Measurements from ENCODE around the gene PKP3. TPM values are rescaled to one million over a fixed set of nuclear protein-coding genes. Genes with fewer than 3 reads are reported as not detected.

PKP3 gene
- total RNA-seq, 1 donor from 2014 or later, result 0.52 TPM

DNA sequence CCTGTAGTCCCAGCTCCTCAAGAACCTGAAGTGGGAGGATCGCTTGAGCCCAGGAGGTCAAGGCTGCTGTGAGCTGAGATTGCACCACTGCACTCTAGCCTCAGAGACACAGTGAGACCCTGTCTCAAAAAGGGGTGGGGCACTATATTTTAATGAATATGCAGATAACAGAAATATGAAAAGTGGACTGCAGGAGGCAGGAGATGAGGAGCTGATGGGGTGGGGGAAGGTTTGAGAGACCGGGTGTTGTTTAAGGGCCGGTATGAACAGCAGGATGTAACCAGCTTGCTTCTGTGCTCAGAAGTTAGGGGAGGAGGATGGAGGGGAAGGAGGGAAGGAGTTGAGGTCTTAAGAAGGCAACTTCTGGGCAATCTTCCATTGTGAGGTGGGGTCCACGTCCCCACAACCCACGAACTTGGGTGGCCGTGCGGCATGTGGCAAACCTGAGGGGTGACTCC lies 26.0 kb upstream of the PKP3 start:
- intact Hi-C loops (cut with micrococcal nuclease), result no loop called here
- TF ChIP-seq, protein P1, sequence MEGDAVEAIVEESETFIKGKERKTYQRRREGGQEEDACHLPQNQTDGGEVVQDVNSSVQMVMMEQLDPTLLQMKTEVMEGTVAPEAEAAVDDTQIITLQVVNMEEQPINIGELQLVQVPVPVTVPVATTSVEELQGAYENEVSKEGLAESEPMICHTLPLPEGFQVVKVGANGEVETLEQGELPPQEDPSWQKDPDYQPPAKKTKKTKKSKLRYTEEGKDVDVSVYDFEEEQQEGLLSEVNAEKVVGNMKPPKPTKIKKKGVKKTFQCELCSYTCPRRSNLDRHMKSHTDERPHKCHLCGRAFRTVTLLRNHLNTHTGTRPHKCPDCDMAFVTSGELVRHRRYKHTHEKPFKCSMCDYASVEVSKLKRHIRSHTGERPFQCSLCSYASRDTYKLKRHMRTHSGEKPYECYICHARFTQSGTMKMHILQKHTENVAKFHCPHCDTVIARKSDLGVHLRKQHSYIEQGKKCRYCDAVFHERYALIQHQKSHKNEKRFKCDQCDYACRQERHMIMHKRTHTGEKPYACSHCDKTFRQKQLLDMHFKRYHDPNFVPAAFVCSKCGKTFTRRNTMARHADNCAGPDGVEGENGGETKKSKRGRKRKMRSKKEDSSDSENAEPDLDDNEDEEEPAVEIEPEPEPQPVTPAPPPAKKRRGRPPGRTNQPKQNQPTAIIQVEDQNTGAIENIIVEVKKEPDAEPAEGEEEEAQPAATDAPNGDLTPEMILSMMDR (IDR thresholded peaks at IDR 0.05; ENCODE audit: borderline replicate concordance), result no peak
- no peaks in the 10 kb centered on the region for H3K36me3 ChIP-seq
- no peak overlapping the region for H3K4me3 ChIP-seq
- no peak overlapping the region for H3K27ac ChIP-seq (replicated peaks)
- no peak for DNase-seq
- peaks cover 11% of the 10 kb centered on the region for H3K4me1 ChIP-seq
- no peaks in the 10 kb centered on the region for H3K9me3 ChIP-seq (replicated peaks)
- H3K27me3 ChIP-seq (ENCODE audit: low read depth), result peaks cover 82% of the 10 kb centered on the region

DNA sequence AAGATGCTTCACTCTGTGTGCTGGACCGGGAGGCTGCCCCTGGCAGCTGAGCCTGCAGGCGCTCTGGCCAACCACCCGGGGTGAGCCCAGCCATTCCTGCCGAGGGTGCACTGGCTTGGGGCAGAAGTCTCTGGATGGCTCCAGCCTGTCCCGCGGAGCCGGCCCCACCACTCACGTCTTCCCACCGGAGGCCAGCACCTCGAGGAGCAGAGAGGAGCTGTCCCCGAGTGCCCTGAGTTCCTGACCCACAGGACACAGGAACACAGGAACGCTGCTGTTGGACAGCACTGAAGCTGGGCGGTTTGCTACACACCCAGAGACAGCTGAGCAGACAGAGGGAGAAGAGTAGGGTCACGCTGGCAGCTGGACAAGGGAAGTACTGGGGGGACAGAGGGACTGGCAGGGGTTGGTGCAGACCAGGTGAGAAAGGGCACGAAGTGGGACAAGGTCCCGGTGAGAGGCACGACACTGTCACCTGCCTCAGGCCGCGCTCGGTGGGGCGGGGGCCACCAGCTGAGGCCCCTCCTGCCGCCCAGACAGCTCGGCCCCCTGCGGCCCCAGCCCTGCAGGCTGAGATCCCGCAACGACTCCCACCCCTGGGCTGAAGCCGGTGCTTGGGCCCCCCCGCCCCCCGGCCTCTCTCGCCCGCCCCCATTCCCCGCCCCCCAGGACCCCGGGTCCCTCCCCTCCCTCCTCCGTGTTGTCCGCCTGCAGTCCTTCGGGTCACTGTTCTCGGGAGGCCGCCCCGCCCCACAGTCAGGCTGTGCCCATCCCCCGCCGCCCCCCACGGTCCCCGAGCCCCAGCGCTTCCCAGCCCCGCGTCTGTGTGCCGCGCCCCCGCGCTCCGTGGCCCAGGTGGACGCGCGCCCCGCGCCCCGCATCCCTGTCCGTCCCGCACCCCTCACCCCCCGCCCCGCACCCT lies 25.3 kb upstream of the PKP3 start:
- TF ChIP-seq, protein P1 (IDR thresholded peaks at IDR 0.05; ENCODE audit: borderline replicate concordance), result no peak
- intact Hi-C loops (cut with micrococcal nuclease), result no loop called here
- no peaks in the 10 kb centered on the region for H3K9me3 ChIP-seq (replicated peaks)
- no peak overlapping the region for H3K27ac ChIP-seq (replicated peaks)
- H3K36me3 ChIP-seq, result no peaks in the 10 kb centered on the region
- DNase-seq, result peak; percentile 13
- peaks cover 11% of the 10 kb centered on the region for H3K4me1 ChIP-seq
- H3K27me3 ChIP-seq (ENCODE audit: low read depth), result peaks cover 87% of the 10 kb centered on the region
- peak overlapping the region; percentile 48 for H3K4me3 ChIP-seq

DNA sequence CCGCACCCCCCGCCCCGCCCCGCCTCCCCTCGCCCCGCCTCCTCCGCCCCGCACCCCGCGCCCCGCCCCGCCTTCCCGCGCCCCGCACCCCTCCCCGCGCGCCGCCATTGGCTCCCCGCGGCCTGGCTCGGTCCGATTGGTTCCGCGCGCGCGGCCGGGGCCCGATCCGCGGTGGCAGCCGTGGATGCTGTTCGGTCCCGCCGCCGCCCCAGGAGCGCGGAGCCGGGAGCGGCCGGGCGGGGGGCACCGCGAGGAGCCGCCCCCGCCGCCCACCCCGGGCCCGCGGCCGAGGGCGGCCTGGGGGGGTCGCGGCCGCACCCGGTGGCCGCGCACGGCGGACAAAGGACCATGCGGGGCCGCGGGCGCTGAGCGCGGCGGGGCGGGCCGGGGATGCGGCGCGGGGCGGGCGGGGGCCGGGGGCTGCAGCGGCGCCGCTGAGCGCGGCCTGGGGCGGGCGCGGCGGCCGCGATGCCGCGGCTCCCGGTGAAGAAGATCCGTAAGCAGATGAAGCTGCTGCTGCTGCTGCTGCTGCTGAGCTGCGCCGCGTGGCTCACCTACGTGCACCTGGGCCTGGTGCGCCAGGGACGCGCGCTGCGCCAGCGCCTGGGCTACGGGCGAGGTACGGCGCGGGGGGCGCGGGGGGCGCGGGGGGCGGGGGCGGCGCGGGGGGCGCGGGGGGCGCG lies 24.5 kb upstream of the PKP3 start, which contains the start of gene B4GALNT4:
Gene B4GALNT4, plus strand, starts transcription at position 164 of the 683 bp plus-strand sequence. Its CDS starts 305 bp downstream, at position 469.
- DNase-seq, result peak; percentile 22
- Histone ChIP-seq H3K27me3 (ENCODE audit: low read depth) (peaks cover 82% of the 10 kb centered on the region), H3K4me1 (peaks cover 11% of the 10 kb centered on the region), H3K9me3 (replicated peaks) (no peaks in the 10 kb centered on the region), H3K27ac (replicated peaks) (no peak within 1 kb of the TSS), H3K4me3 (peak within 1 kb of the TSS; percentile 48), H3K36me3 (no peaks in the 10 kb centered on the region)
- intact Hi-C loops (cut with micrococcal nuclease), result no loop called here
- TF ChIP-seq, protein P1 (IDR thresholded peaks at IDR 0.05; ENCODE audit: borderline replicate concordance), result no peak

DNA sequence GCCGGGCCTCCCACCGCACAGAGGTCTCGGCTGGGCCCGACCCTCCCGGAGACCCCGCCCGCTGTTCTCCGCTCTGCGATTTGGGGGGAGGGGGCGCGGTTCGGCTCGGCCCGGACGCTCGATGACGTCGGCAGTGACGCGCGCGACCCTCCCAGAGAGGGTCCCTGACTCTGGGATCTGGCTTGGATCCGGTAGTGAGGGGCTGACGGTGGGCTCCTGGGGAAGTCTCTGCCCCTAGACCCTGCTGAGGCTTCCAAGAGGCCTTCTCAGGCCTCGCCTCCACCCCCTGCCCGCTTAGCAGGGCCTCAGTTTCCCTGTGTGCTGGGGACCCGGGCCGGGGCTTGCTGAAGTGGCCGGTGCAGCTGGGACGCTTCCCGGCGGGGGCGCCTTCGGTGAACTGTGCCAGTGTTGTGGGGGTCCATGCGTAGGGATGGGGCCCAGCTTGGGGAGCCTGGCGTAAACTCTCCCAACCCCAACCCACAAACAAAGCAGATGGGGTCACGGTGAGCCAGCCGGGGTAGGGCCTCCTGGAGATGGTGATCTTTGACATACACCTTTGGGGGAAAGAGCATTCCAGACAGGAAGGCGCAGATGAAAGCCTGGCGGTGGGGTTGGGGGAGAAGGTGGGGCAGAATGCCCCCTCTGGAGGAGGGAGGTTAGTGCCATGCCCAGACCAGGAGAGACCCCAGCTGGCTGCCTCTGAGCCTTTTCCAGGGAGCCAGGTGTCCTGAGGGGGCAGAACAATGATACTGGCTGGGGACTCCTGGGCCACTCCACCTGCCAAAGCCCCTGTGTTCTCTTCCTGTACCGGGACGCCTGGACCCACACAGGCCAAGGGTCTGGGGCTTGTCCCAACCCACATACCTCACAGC lies 23.7 kb upstream of the PKP3 start:
- H3K4me1 ChIP-seq, result peaks cover 11% of the 10 kb centered on the region
- no peak overlapping the region for H3K27ac ChIP-seq (replicated peaks)
- H3K27me3 ChIP-seq (ENCODE audit: low read depth), result peaks cover 74% of the 10 kb centered on the region
- no peak overlapping the region for H3K4me3 ChIP-seq
- TF ChIP-seq, protein P1 (IDR thresholded peaks at IDR 0.05; ENCODE audit: borderline replicate concordance), result no peak
- H3K9me3 ChIP-seq (replicated peaks), result no peaks in the 10 kb centered on the region
- no peaks in the 10 kb centered on the region for H3K36me3 ChIP-seq
- DNase-seq, result no peak
- intact Hi-C loops (cut with micrococcal nuclease), result no loop called here

DNA sequence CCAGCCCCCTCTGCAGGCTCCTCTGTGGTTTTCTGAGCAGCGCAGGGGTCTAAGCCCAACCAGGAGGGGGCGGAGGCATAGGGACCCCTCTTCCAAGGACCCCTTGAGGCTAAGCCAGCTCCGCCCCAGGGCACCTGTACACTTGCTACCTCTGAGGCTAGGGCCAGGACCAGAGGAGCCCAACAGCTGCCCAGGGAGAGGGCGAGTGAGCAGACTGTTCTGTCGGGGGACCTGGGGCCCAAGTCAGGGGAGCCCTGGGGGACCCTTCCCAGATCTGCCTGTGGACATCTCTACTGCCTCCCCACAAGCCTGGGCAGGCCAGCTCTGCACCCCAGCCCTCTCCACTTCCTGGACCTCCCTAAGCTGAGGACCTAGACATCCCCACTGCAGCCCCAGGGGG lies 23.0 kb upstream of the PKP3 start:
- H3K27ac ChIP-seq (replicated peaks), result no peak overlapping the region
- DNase-seq, result no peak
- H3K4me3 ChIP-seq, result no peak overlapping the region
- intact Hi-C loops (cut with micrococcal nuclease), result no loop called here
- H3K36me3 ChIP-seq, result no peaks in the 10 kb centered on the region
- TF ChIP-seq, protein P1 (IDR thresholded peaks at IDR 0.05; ENCODE audit: borderline replicate concordance), result no peak
- H3K4me1 ChIP-seq, result peaks cover 11% of the 10 kb centered on the region
- peaks cover 71% of the 10 kb centered on the region for H3K27me3 ChIP-seq (ENCODE audit: low read depth)
- H3K9me3 ChIP-seq (replicated peaks), result no peaks in the 10 kb centered on the region

Measured in left ventricle myocardium inferior (tissue), 1 donor.